GM18507 (cell line): ENCODE data around the gene DISC1.
"Not testable (repeated sequence)": the region's sequence is repeated elsewhere in the genome, so short reads cannot be mapped to it uniquely, and the experiment has no call there.

Experiments used
- DNase-seq: peaks from one replicate; pipeline ENCODE4 v3.0.0; 2011; ENCODE audit warnings: low read depth; ENCODE audit not compliant: insufficient read length; ENCODE audit errors: extremely low spot score
- FAIRE-seq: peaks from 2 replicates; lab custom pipeline; 2011; peaks lifted over from hg19 to GRCh38; lab: Jason Lieb, UNC

DISC1 gene

DNA sequence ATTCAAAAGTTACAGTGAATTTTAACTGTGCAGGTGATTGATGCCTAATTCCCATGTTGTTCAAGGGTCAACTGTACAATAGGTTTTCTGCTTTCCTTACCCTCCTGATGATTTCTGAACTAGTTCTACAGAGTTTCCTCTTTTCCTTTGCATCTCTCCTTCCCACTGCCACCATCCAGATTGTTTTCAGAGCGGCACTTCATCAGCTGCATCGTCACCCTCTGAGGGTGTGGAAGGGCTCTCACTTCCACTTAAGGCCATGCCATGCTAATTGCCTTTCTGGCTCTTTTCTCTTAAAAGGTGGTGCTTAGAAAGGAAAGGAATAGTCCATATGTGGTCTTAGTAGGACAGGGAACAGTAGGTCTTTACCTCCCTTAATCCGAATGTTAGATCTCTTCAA is 39.1 kb downstream of the DISC1 start:
- DNase-seq: no peak
- FAIRE-seq: no peak

DNA sequence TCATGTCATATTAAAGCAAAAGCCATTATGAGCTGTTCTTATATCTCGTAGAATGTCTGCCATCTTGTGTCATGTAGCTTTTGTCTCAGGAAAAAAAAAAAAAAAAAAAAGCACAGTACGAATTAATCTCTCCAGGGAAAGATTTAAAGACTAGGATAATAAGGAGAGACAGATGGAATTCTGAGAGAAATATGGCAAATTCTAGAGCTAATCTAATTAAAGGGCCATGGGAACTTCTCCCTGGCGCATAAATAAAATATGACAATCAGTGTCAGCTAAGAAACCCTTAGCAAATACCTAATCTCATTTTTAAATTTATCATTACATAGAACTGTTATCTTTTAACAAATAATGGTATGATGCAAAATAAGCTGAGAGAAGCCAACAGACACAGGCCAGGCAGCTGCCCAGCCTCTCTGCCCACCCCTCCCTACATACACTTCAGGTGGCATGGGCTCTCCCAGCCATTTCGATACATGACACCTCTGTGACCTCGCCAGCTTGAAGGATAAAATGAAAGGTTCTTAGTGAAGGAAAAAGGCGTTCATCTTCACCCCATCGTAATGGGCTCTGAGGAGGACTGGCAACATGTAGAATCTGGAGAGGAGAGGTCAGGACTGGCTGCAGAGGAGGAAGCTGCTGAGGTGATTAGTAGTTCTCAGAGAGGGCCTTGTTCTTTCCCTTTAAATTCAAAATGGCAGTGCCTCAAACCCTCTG is 39.8 kb downstream of the DISC1 start:
- DNase-seq: no peak
- FAIRE-seq: no peak

DNA sequence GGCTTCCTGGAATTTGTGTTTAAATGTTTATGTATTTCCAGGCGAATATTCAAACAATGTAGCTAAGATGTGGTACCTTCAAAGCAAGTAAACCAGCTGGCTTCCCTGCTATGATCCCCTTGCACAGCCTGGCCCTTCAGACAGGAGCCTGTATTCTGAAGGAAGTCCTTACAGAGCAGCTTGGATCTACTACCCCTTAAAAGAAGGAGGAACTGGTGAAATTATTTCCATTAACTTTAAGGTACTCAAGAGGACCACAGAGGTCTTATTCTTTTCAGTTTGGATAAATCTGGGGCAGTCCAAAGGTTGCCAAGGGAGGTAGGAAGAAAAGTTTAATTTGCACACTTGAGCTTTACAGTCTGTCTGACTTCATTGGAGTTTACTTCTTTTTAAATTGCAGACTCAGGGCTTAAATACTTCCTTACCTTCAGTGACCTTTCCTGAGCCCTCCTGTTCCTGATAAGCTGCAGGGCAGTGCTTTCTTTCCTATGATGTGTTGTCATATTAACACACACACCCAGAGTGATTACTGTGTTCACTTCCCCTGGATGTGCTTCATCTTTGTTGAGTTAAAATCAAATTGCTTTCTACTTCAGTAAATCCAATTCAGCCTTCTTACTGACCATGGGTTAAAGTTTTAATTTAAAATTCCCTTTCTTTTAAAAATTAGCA is 40.5 kb downstream of the DISC1 start:
- DNase-seq (no peak), FAIRE-seq (no peak)

DNA sequence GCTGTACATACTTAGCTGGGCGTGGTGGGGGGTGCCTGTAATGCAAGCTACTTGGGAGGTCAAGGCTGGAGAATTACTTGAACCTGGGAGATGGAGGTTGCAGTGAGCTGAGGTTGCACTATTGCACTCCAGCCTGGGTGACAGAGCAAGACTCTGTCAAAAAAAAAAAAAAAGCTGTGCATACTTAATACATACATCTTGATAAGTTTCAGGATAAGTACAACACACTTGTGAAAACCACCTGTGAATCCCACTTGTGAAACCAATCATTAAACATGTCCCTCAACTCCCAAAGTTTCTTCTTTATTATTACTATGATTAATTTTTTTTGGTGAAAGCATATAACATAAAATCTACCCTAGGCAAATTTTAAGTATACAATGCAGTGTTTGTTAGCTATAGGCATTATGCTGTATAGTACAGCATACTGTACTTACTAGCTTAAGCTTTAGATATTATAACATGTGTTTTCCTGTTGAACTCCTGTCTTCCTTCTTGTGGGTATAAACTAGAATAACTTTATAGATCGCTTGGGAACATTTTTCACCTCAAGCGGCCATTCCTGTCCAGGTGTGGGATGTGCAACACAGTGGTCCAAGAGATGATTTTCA is 41.4 kb downstream of the DISC1 start:
- FAIRE-seq (no peak), DNase-seq (no peak)

DNA sequence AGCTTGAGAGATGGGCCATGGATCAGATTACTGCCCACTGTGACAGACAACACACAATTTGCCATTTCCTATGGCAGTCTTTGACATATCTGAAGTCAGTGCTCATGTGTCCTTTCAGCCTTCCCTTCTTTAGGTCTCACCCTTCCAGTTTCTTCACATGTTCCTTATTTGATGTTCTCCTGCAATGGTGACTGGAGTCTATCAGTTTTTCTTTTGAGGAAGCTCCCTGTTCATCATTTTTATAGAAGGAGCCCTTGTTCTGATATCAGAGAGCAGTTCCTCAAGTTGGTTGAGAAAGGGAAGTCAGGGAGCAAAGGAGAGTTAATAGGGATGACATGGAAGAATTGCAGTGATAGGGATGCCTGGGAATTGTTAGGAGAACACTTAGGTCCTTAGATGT is 42.2 kb downstream of the DISC1 start:
- DNase-seq: no peak
- FAIRE-seq: no peak

DNA sequence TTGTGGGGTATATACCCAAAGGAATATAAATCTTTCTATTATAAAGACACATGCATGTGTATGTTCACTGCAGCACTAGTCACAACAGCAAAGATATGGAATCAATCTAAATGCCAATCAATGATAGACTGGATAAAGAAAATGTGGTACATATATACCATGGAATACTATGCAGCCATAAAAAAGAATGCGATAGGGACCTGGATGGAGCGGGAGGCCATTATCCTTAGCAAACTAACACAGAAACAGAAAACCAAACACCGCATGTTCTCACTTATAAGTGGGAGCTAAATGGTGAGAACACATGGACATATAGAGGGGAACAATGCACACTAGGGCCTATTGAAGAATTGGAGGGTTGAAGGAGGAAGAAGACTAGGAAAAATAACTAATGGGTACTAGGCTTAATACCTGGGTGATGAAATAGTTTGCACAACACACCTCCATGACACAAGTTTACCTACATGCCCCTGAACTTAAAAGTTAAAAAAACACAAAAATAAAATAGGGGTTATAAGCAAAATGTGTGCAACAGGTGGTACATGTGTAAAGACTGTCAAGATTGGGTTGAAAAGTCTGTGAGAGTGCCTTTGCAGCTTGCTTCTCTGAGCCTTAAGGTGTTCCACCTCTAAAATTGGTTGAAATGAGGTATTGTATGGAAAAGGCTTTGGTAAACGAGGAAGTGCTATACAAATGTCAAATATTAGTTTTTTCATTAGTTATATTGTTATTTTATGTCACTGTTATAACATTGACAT is 43.5 kb downstream of the DISC1 start:
- FAIRE-seq, DNase-seq: not testable (repeated sequence)

DNA sequence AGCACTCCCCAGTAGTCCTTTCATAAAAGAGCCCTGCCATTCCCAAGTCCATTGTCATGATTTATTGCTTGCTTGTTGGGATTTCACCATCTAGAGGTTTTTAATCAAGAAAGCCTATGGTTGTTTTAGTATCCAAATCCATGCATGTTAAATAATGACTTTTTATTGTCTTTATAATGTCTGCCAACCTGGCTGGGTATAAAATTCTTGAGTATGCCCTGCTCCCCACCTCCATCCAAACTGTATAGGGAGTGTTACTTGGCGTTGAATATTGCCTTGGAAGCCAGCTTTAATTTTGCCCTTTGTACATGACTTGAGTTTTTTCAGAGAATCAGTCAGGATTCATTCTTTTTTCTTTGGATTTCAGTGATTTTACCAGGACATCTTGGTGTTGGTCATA is 44.2 kb downstream of the DISC1 start:
- FAIRE-seq (no peak), DNase-seq (no peak)

DNA sequence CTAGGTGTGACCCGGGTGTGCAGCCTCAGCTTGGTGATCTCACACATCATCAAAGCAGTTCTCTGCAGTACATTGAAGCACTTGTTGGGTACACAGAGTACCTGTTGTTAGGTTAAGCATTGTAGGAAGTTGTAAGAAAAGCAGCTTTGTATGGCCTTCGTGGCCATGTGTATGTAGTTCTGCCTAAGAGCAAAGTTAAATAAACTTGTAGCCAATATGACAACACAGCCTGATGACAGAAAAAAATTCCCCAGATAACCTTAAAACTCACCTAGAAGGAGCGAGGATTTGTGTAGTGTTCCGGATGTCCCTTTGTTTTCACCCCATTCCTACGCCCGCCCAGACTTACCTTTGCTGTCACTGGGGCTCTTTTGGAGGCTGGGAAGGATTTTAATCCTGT is 48.0 kb downstream of the DISC1 start:
- FAIRE-seq: no peak
- no peak for DNase-seq

DNA sequence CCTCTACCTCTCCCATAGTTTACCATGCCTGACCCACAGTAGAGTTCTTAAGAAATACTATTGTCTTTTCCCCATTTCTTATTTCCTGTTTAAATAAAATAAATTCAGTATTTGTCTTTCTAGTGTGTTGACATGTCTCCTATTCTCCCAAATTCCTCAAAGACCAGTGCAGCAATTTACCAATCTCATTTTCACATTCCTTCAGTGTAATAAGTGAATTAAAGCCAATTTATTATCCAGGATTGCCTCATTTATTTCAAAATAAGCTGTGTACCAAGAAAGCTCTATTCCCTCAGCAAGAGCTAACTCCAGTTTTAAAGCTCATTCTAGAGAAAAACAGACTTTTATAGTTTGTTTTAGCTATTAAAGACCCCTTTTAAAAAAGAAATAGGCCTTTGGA is 49.9 kb downstream of the DISC1 start:
- no peak for DNase-seq
- FAIRE-seq: no peak

DNA sequence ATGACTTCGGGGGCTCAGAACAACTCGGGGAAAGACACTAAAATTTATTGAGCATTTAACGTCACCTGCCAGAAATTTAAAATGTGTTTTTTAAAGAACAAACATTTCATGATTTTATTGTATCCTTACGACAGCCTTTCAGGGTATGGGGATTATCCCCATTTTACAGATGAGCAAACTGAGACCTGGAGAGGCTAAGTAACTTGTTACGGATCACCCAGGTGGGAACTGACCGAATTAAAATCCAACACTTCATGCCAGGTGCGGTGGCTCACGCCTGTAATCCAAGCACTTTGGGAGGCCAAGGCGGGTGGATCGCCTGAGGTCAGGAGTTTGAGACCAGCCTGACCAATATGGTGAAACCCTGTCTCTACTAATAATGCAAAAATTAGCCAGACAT is 50.9 kb downstream of the DISC1 start:
- DNase-seq (no peak), FAIRE-seq (no peak)

DNA sequence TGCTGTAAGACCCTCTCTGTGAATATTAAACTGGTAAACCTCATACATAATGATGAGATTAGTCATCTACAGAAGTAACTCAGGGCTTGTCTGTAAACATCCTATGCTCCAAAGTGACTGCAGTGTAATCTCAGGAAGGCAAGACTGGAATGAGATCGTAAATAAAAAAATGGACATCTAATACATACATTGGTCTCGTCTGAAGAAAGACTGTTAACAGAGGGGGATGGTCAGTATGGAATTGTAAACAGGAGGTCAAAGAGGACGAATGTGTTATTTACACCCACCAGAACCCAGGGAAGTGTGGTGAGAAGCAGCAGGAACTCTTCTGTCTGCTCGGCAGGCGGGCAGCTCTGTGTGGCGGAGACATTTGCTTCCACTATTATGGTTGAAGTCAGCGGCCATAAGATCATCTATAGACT is 51.4 kb downstream of the DISC1 start:
- FAIRE-seq: no peak

DNA sequence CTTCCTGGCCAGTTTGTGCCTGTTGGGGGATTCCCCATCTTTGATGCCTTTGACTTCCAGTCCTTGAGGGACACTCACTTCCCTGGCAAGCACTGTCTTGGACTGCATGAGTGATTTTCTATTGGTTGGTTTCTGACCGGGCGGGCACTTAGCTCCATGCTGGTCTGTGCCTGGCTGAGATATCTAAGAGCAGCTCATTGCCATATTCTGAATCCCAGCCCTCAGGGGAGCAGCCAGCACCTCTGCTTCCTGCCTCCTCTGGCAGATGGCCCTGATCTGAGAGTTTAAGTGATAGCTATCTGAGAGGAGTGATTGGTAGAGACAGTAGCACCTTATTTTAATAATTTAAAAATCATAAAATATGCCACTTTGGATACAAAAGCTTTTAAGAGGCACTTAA is 52.5 kb downstream of the DISC1 start:
- FAIRE-seq: no peak
- no peak for DNase-seq

More for the DNA sequence above, 51.4 kb downstream of the DISC1 start:
- no peak for DNase-seq

DNA sequence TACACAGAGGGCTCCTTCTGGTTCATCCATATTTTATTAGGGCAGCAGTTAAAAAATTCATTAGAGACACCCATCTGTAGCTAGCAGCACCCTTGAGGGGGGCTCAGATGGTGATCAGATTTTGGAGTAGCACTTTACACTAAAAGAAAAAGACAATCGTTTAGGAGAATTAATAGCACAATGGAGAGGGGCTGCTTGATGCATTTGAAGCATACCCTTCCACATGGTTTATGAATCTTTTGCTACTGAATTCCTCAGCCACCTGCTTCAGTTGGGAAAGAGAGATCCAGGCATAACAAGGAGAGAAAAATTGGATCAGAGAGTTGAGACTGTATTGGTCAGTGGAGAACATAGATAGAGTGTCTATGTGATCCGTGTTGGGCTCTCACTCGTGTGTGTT is 54.4 kb downstream of the DISC1 start:
- no peak for FAIRE-seq
- no peak for DNase-seq

DNA sequence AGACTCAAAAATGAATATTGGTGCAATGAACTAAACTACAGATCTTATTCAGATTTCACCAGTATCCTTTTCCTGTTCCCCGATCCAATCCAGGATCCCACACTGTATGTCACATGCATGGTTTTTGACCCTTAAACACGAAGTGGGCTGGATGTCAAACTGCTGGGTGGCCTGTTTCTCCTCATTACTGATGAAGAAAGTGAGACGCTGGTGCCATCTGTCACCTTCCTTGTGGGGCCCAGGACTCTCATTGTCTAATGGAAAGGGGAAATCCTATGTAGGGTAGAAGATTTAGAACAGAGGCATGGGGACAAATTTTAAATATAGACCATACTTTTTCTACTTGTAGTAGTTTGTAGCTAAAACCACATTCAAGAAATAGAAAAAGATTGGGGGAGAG is 56.2 kb downstream of the DISC1 start:
- FAIRE-seq: no peak
- DNase-seq: no peak

DNA sequence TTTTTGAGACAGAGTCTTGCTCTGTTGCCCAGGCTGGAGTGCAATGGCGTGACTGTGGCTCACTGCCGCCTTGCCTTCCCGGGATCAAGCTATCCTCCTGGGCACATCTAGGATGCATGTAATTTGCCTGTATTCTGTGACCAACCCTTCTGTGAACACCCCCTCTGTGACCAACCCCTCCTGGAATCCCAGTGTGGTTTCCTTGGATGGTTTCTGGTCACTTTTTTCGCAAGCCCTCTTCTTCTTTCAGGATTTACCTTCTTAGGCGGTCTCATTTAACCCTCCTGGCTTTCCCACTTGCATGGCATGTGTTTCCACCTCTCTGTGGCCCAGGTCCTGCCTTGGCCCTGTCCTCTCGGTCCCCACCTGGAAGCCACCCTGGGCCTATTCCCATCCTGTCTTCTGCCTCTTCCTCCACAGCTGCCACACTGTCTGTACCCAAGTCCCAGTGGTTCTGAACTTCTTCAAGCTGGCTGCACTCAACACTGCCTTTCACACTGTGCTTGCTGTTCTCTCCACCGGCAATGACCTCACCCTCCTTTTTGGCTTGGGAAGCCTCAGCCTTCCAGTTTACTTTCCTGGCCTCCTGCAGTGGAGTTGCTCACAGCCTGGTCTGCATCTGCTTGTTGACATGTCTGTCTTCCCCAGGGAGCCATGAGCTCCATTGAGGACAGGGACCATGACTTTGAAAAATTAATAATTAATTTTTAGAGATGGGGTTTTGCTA is 57.0 kb downstream of the DISC1 start:
- FAIRE-seq: no peak
- DNase-seq: no peak

DNA sequence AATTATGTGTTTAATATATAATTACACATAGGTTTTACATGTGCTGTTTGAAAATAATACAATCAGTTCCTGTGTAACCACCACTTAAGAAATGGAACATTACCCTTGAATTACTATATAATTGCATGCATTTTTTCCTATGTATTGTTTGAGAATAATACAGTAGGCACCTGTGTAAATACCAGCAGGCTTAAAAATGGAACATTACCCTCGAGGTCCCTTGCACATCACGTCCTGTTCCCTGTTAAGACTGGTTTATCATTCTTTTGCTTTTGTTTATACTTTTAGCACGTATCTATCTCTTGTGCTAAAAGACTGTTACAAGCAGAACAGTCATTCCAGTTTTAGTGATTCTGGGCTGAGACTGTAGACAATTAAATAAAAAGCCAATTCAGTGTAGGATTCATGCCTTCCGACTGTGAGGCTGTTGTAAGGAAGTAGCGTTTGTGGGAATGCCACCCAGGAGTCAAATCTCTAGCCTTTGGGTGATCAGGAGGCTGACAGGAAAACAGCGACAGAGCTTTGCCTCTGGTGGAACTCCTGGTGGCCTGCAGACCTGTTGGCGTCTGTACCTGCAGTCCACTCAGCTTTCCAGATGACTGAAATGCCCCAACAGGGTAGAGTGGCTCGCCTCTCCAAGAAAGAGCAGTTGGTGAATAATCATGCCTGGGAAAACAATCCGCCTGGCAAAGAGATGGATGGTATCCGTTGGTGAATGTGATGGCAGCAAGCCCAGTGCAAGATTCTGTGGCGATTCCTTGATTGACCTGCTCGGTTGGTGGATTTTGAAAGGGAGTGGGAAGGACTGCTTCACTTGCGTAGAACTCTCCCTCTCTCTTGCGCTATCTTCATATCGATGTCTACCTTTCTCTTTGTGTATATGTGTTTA is 58.0 kb downstream of the DISC1 start:
- FAIRE-seq (no peak), DNase-seq (no peak)

DNA sequence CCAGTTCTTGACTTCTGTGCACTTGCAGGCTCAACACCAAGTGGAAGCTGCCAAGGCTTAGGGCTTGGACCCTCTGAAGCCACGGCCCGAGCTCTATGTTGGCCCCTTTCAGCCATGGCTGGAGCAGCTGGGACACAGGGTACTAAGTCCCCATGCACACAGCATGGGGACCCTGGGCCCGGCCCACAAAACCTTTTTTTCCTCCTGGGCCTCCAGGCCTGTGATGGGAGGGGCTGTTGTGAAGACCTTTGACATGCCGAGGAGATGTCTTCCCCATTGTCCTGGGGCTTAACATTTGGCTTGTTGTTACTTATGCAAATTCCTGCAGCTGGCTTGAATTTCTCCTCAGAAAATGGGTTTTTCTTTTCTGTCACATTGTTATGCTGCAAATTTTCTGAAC is 59.8 kb downstream of the DISC1 start:
- DNase-seq (no peak), FAIRE-seq (no peak)

DNA sequence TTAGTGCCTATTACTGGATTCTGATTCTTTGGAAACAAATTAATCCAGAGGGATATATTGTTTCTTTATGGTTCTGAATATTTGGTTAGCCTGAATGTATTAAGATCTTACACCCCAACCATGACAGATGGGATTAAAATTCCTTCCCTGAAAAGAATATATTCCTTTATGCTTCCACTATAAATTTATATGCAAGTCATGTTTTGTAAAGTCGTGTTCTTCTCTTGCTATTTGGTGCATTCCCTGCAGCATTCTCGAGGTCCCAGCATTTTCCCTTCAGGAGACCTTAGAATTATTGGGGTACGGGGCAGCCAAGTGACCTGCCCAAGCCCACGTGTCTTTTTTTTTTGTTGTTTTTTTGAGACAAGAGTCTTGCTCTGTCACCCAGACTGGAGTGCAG is 62.4 kb downstream of the DISC1 start:
- DNase-seq: no peak
- no peak for FAIRE-seq

DNA sequence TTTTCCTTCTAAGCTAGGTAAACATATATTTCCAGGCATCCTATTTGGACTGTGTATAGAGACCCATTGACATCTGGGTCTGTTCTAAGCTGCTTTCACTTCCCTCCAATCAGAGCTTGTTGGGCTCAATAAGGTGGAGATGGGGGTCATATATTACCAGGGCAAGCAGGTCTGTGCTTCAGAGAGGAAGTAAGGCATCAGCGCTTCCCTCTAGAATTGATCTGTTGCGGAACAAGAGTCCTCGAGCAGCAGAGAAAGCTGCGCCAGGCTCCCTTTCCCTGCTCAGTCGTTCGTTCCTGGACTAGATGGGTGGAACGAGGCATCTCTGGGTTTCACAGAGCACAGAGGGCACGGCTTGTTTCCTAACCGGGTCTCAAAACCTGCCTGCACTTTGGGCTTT is 63.5 kb downstream of the DISC1 start:
- DNase-seq (no peak), FAIRE-seq (no peak)
